Measurements from ENCODE around the gene SFRP4. TPM values are rescaled to one million over a fixed set of nuclear protein-coding genes. Genes with fewer than 3 reads are reported as not detected.

Gene SFRP4
- total and polyA plus RNA-seq, 5 donors from 2014 or later: not detected

GRCh38 chr7:37923996-37924395, 7.4 kb upstream of the SFRP4 start:
- Histone ChIP-seq H3K9me3 (ENCODE audit: control insufficient read depth in 2 of 2, low read length in 2 of 2) (no peaks in the 10 kb centered on the region), H3K27ac (ENCODE audit: insufficient read depth, low read length, poor library complexity, severe bottlenecking) (no peak overlapping the region), H3K27me3 (ENCODE audit: control insufficient read depth, insufficient read depth, low read length) (peaks cover 8% of the 10 kb centered on the region), H3K36me3 (ENCODE audit: control insufficient read depth, insufficient read depth, low read length) (no peaks in the 10 kb centered on the region), H3K4me1 (ENCODE audit: control insufficient read depth, insufficient read depth, low read length, poor library complexity, severe bottlenecking) (peaks cover 4% of the 10 kb centered on the region), H3K4me3 (ENCODE audit: low read depth, low read length) (no peak overlapping the region)
- Mint-ChIP-seq H3K4me3 (no peak overlapping the region), H3K4me1 (peaks cover 0 to 5% (median 2%) of the 10 kb centered on the region in 4 donors), H3K9me3 (peaks cover 0 to 8% (median 1%) of the 10 kb centered on the region in 7 donors), H3K36me3 (no peaks in the 10 kb centered on the region), H3K27me3 (peaks cover 22% of the 10 kb centered on the region), H3K27ac (no peak overlapping the region)
- no peak for DNase-seq
- ATAC-seq (ENCODE audit: low read depth in 2 of 2): no peak

DNA sequence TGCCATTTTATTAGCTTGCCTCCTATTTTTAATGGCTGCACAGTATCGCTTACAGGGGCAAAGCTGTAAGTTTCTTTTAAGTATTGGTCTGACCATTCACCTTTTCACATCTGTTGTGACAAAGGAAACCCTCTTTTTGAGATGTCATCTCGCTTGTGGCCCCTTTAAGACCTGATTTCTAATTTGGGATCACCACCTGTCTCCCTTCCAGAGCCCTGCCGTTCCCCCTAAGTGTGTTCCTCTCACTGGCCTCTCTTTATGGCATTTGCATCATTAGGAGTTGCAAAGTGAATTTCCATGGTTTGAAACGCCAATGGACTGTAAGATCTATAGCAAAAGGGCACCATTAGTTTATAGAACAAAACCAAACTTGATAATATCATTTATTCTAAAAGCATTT, 5.3 kb upstream of the SFRP4 start:
- H3K36me3 ChIP-seq (ENCODE audit: control insufficient read depth, insufficient read depth, low read length): no peaks in the 10 kb centered on the region
- Mint-ChIP-seq H3K4me1 (peaks cover 0 to 16% (median 7%) of the 10 kb centered on the region in 4 donors), H3K27me3 (peaks cover 41% of the 10 kb centered on the region), H3K4me3 (peak overlapping the region in 1 of 4 donors; percentile 3), H3K36me3 (no peaks in the 10 kb centered on the region), H3K9me3 (peaks cover 0 to 8% (median 1%) of the 10 kb centered on the region in 7 donors), H3K27ac (no peak overlapping the region)
- peaks cover 4% of the 10 kb centered on the region for H3K4me1 ChIP-seq (ENCODE audit: control insufficient read depth, insufficient read depth, low read length, poor library complexity, severe bottlenecking)
- DNase-seq: no peak
- H3K9me3 ChIP-seq (ENCODE audit: control insufficient read depth in 2 of 2, low read length in 2 of 2): no peaks in the 10 kb centered on the region
- no peak overlapping the region for H3K27ac ChIP-seq (ENCODE audit: insufficient read depth, low read length, poor library complexity, severe bottlenecking)
- ATAC-seq (ENCODE audit: low read depth in 2 of 2): no peak
- peaks cover 14% of the 10 kb centered on the region for H3K27me3 ChIP-seq (ENCODE audit: control insufficient read depth, insufficient read depth, low read length)
- no peak overlapping the region for H3K4me3 ChIP-seq (ENCODE audit: low read depth, low read length)

DNA sequence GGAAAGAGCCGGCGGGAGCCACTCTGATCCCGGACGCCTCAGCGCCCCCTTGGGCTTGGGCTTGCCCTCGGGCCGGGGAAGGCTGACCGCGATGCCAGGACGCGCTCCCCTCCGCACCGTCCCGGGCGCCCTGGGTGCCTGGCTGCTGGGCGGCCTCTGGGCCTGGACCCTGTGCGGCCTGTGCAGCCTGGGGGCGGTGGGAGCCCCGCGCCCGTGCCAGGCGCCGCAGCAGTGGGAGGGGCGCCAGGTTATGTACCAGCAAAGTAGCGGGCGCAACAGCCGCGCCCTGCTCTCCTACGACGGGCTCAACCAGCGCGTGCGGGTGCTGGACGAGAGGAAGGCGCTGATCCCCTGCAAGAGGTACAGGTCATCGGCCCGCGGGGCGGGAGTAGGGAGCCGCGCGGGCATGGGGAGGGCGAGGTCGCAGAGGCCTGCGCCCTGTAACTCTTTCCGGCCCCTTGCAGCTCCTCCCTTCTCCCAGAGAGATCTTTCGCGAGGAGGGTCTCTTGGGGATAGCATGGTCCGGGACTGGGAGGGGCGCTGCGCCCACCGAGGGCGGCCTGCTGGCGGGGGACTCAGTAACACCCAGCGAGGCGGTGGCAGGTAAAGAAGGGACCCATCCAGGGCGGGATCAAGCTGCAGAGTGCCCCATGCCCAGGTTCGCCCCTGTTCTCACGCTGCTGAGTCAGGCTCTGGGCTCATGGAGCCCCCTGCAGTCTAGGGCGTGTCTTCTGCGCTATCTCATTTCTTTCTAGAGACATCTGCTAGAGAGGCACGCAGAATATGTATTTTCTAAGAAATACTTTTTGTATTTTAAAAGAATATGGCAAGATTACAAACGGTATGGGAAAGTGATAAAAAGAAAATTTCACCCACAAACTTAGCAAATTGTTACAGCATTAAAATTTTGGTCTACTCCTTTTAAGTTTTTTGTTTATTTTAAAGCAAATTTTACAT, 4.5 kb upstream of the SFRP4 start:
- Histone ChIP-seq H3K27ac (ENCODE audit: insufficient read depth, low read length, poor library complexity, severe bottlenecking) (no peak overlapping the region), H3K27me3 (ENCODE audit: control insufficient read depth, insufficient read depth, low read length) (peaks cover 14% of the 10 kb centered on the region), H3K4me3 (ENCODE audit: low read depth, low read length) (no peak overlapping the region), H3K36me3 (ENCODE audit: control insufficient read depth, insufficient read depth, low read length) (no peaks in the 10 kb centered on the region), H3K4me1 (ENCODE audit: control insufficient read depth, insufficient read depth, low read length, poor library complexity, severe bottlenecking) (peaks cover 6% of the 10 kb centered on the region), H3K9me3 (ENCODE audit: control insufficient read depth in 2 of 2, low read length in 2 of 2) (no peaks in the 10 kb centered on the region)
- Mint-ChIP-seq H3K36me3 (no peaks in the 10 kb centered on the region), H3K9me3 (peaks cover 0 to 8% (median under 1%) of the 10 kb centered on the region in 7 donors), H3K4me1 (peaks cover 0 to 16% (median 8%) of the 10 kb centered on the region in 4 donors), H3K4me3 (peak overlapping the region in 1 of 4 donors; percentile 14), H3K27me3 (peaks cover 41% of the 10 kb centered on the region), H3K27ac (no peak overlapping the region)
- ATAC-seq (ENCODE audit: low read depth in 2 of 2) (peak in 1 of 2 donors; percentile 29), DNase-seq (no peak)

DNA sequence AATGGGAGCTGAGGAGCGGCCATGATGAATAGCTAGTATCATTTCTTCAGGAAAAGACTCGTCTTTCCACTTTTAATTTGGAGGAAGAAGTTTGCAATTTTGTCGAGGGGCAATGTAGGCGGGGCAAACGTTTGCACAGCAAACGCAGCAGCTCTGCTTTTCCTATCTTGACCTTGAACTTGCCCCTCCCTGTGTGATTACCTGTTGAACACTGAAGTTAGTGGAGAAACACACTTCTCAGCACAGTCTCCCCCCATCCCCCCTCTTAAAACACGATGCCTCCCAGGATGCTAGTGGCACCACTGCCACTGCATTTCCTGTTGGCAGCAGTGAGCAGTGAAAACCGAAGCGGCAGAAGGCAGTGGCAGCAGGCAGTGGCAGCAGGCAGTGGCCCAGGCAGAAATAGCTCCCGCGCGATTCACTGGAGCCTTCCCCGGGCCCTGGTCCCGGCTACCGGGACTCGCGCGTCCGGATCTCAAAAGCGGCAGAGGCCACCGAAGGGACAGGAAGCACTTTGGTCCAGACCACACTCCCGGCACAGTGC, 3.8 kb upstream of the SFRP4 start, which contains the start of gene EPDR1:
EPDR1 (plus strand) TSS at position 336 of the 544 bp plus-strand sequence. CDS start 300 bp downstream, outside the sequence.
- ATAC-seq (ENCODE audit: low read depth in 2 of 2) (peak; percentile 25 to 32), DNase-seq (peak in 1 of 3 donors; percentile 34)
- no peak within 1 kb of the TSS for H3K27ac ChIP-seq (ENCODE audit: insufficient read depth, low read length, poor library complexity, severe bottlenecking)
- no peaks in the 10 kb centered on the region for H3K36me3 Mint-ChIP-seq
- H3K27me3 ChIP-seq (ENCODE audit: control insufficient read depth, insufficient read depth, low read length): peaks cover 14% of the 10 kb centered on the region
- H3K27me3 Mint-ChIP-seq: peaks cover 47% of the 10 kb centered on the region
- peaks cover 6% of the 10 kb centered on the region for H3K4me1 ChIP-seq (ENCODE audit: control insufficient read depth, insufficient read depth, low read length, poor library complexity, severe bottlenecking)
- peak within 1 kb of the TSS in 2 of 4 donors; percentile 42 to 54 for H3K4me3 Mint-ChIP-seq
- H3K9me3 Mint-ChIP-seq: peaks cover 0 to 8% (median 0%) of the 10 kb centered on the region in 7 donors
- no peak within 1 kb of the TSS for H3K4me3 ChIP-seq (ENCODE audit: low read depth, low read length)
- H3K27ac Mint-ChIP-seq: no peak within 1 kb of the TSS
- no peaks in the 10 kb centered on the region for H3K9me3 ChIP-seq (ENCODE audit: control insufficient read depth in 2 of 2, low read length in 2 of 2)
- peaks cover 0 to 16% (median 8%) of the 10 kb centered on the region in 4 donors for H3K4me1 Mint-ChIP-seq
- H3K36me3 ChIP-seq (ENCODE audit: control insufficient read depth, insufficient read depth, low read length): no peaks in the 10 kb centered on the region

GRCh38 chr7:37918526-37918925, 1.9 kb upstream of the SFRP4 start:
- Histone ChIP-seq H3K4me3 (ENCODE audit: low read depth, low read length) (no peak overlapping the region), H3K9me3 (ENCODE audit: control insufficient read depth in 2 of 2, low read length in 2 of 2) (no peaks in the 10 kb centered on the region), H3K27me3 (ENCODE audit: control insufficient read depth, insufficient read depth, low read length) (peaks cover 19% of the 10 kb centered on the region), H3K4me1 (ENCODE audit: control insufficient read depth, insufficient read depth, low read length, poor library complexity, severe bottlenecking) (peaks cover 6% of the 10 kb centered on the region), H3K36me3 (ENCODE audit: control insufficient read depth, insufficient read depth, low read length) (no peaks in the 10 kb centered on the region), H3K27ac (ENCODE audit: insufficient read depth, low read length, poor library complexity, severe bottlenecking) (no peak overlapping the region)
- Mint-ChIP-seq H3K27ac (no peak overlapping the region), H3K27me3 (peaks cover 61% of the 10 kb centered on the region), H3K4me1 (peaks cover 0 to 16% (median 8%) of the 10 kb centered on the region in 4 donors), H3K36me3 (no peaks in the 10 kb centered on the region), H3K4me3 (no peak overlapping the region), H3K9me3 (peaks cover 0 to 6% (median 0%) of the 10 kb centered on the region in 7 donors)
- ATAC-seq (ENCODE audit: low read depth in 2 of 2) (no peak), DNase-seq (no peak)

DNA sequence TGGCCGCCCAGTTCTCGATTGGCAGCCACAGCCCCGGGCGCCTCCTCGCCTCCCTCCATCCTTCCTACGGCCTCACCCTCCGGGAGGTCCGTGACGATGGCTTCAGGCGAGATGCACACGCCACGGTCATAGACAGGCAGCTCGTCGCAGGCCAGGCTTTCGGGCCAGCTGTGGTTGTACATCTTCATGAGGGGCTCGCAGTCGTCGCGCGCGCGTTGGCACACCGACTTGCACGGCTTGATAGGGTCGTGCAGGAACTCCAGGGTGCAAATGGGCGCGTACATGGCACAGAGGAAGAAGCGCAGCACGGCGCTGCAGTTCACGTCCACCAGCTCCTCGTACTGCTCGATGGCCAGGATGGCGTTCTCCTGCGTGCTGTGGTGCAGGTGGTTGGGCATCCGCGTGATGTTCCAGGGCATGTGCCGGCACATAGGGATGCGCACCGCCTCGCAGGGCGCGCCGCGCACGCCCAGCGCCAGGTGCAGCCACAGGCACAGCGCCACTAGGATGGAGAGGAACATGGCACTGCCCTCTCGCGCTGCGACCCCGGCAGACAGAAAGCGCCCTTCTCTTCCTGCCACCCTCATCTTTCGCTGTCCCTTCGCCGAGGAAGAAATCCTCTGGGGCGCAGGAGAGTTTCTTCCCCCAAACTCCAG, 472 bp downstream of the SFRP4 start:
- DNase-seq: no peak
- H3K27ac ChIP-seq (ENCODE audit: insufficient read depth, low read length, poor library complexity, severe bottlenecking): no peak overlapping the region
- no peak overlapping the region for H3K4me3 Mint-ChIP-seq

GRCh38 chr7:37915438-37915837, 1.2 kb downstream of the SFRP4 start:
- H3K4me1 Mint-ChIP-seq: peaks cover 0 to 16% (median 7%) of the 10 kb centered on the region in 4 donors
- Histone ChIP-seq H3K9me3 (ENCODE audit: control insufficient read depth in 2 of 2, low read length in 2 of 2) (no peaks in the 10 kb centered on the region), H3K4me1 (ENCODE audit: control insufficient read depth, insufficient read depth, low read length, poor library complexity, severe bottlenecking) (peaks cover 2% of the 10 kb centered on the region), H3K36me3 (ENCODE audit: control insufficient read depth, insufficient read depth, low read length) (no peaks in the 10 kb centered on the region), H3K4me3 (ENCODE audit: low read depth, low read length) (no peak overlapping the region), H3K27ac (ENCODE audit: insufficient read depth, low read length, poor library complexity, severe bottlenecking) (no peak overlapping the region), H3K27me3 (ENCODE audit: control insufficient read depth, insufficient read depth, low read length) (peaks cover 15% of the 10 kb centered on the region)
- no peaks in the 10 kb centered on the region for H3K9me3 Mint-ChIP-seq
- no peak overlapping the region for H3K27ac Mint-ChIP-seq
- no peaks in the 10 kb centered on the region for H3K36me3 Mint-ChIP-seq
- ATAC-seq (ENCODE audit: low read depth in 2 of 2) (no peak), DNase-seq (no peak)
- peaks cover 53% of the 10 kb centered on the region for H3K27me3 Mint-ChIP-seq
- H3K4me3 Mint-ChIP-seq: no peak overlapping the region

More for the DNA sequence above, 472 bp downstream of the SFRP4 start:
- no peaks in the 10 kb centered on the region for H3K36me3 ChIP-seq (ENCODE audit: control insufficient read depth, insufficient read depth, low read length)
- H3K4me3 ChIP-seq (ENCODE audit: low read depth, low read length): no peak overlapping the region
- H3K27me3 ChIP-seq (ENCODE audit: control insufficient read depth, insufficient read depth, low read length): peaks cover 15% of the 10 kb centered on the region
- H3K4me1 ChIP-seq (ENCODE audit: control insufficient read depth, insufficient read depth, low read length, poor library complexity, severe bottlenecking): peaks cover 6% of the 10 kb centered on the region
- Mint-ChIP-seq H3K4me1 (peaks cover 0 to 16% (median 8%) of the 10 kb centered on the region in 4 donors), H3K27ac (no peak overlapping the region), H3K9me3 (no peaks in the 10 kb centered on the region), H3K27me3 (peaks cover 53% of the 10 kb centered on the region), H3K36me3 (no peaks in the 10 kb centered on the region)
- H3K9me3 ChIP-seq (ENCODE audit: control insufficient read depth in 2 of 2, low read length in 2 of 2): no peaks in the 10 kb centered on the region
- ATAC-seq (ENCODE audit: low read depth in 2 of 2): no peak

All from CD4-positive, CD25-positive, alpha-beta regulatory T cell (primary cell).